Measurements from ENCODE around the gene NHP2. TPM values are rescaled to one million over a fixed set of nuclear protein-coding genes. Genes with fewer than 3 reads are reported as not detected.

The NHP2 gene
- total RNA-seq, 4 donors from 2014 or later: 75.8 to 278 (median 210) TPM

- WGBS: 33% methylated on average over 3 of the region's 7 CpGs
- Histone ChIP-seq H3K4me3 (peak overlapping the region; percentile 1), H3K4me1 (peaks cover 39% of the 10 kb centered on the region), H3K36me3 (no peaks in the 10 kb centered on the region), H3K9me3 (no peaks in the 10 kb centered on the region), H3K27me3 (peaks cover 52% of the 10 kb centered on the region), H3K27ac (no peak overlapping the region)
- no peak for DNase-seq (ENCODE audit: low spot score in 2 of 2)
- TF ChIP-seq POLR2A (IDR thresholded peaks at IDR 0.05) (no peak), EP300 (IDR thresholded peaks at IDR 0.05) (no peak), POLR2AphosphoS5 (IDR thresholded peaks at IDR 0.05) (no peak), CTCF (IDR thresholded peaks at IDR 0.05) (no peak)
Measured at GRCh38 chr5:178115814-178116142, 37.9 kb downstream of the NHP2 start.

DNA sequence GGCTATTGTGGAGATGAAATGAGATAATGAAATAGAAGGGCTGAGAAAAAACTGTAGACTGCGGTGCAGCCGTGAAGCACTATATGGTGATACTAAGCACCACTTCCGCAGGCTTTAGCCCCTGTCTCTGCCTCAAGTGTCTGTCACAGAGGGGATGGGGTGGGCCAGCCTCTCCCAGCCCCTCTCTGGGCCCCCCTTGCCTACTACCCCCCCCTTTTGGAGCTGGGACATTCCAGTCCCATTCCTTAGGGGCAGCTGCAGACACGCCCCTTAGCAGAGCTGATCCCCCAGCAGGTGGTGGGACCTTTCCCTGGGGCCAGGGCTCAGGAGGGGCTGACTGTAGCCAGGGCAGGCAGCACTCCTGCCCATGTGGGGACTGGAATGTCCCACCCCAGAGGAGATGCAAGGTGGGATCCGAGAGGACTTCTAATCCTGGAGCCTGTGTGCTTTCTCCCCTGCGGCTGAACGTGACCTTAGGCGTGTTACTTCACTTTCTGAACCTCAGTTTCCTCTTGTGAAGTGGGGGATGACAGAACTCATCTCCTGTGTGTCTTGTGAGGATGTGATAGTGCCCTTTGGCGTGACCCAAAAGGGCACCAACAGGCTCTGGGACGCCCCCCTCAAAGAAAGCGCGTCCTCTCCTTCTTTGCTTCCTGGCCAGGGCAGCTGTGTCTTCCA is 38.4 kb downstream of the NHP2 start:
- H3K27ac ChIP-seq: no peak overlapping the region
- 59% methylated on average over 10 of the region's 12 CpGs for WGBS
- H3K9me3 ChIP-seq: no peaks in the 10 kb centered on the region
- H3K36me3 ChIP-seq: no peaks in the 10 kb centered on the region
- peak overlapping the region; percentile 67 for H3K4me3 ChIP-seq
- H3K4me1 ChIP-seq: peaks cover 39% of the 10 kb centered on the region
- TF ChIP-seq POLR2A (IDR thresholded peaks at IDR 0.05): no peak
- no peak for TF ChIP-seq POLR2AphosphoS5 (IDR thresholded peaks at IDR 0.05)
- TF ChIP-seq CTCF (IDR thresholded peaks at IDR 0.05): no peak
- TF ChIP-seq EP300 (IDR thresholded peaks at IDR 0.05): no peak
- H3K27me3 ChIP-seq: peaks cover 47% of the 10 kb centered on the region
- no peak for DNase-seq (ENCODE audit: low spot score in 2 of 2)

DNA sequence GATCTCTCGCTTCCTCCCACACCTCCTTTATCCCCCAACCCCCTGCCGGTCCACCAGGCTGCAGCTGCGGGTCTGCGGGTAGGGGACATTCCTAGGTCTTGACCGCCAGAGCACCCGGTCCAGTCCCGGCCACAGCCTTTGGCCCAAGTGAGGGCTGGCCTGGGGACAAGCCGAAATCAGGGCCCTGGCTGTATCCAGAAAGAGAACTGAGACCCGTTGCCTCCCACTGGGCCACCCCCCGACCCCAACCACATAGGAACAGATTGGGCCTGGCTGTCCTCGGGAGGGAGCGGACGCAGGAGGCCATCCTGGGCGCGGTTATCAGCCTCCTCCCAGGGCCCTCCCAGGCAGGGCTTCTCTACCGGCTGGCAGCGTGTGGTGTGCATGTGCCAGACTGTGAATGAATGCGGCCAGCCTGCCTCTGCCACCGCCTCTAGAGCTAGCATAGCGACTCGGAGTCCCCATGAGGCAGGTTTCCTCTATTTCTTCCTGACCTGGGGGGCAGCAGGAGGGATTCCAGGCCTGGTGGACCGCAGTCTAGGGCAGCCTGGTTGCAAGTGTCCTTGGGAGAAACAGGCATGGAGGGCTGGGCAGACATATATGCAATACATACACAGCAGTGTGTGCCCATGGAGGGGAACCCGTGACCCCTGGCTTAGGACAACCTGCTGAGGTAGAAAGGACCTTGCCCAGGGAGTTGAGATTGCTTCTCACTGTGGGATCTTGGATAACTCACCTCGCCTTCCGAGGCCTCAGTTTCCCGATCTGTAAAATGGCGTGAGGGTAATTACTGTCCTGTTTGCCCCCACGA is 39.2 kb downstream of the NHP2 start:
- H3K4me3 ChIP-seq: peak overlapping the region; percentile 67
- H3K4me1 ChIP-seq: peaks cover 39% of the 10 kb centered on the region
- H3K9me3 ChIP-seq: no peaks in the 10 kb centered on the region
- DNase-seq (ENCODE audit: low spot score in 2 of 2): peak in 1 of 2 donors; percentile 79
- TF ChIP-seq EP300 (IDR thresholded peaks at IDR 0.05) (no peak), CTCF (IDR thresholded peaks at IDR 0.05) (no peak), POLR2AphosphoS5 (IDR thresholded peaks at IDR 0.05) (no peak), POLR2A (IDR thresholded peaks at IDR 0.05) (no peak)
- WGBS: 20% methylated on average over 13 of the region's 28 CpGs
- peak overlapping the region; percentile 75 for H3K27ac ChIP-seq
- H3K27me3 ChIP-seq: peaks cover 43% of the 10 kb centered on the region
- H3K36me3 ChIP-seq: no peaks in the 10 kb centered on the region

GRCh38 chr5:178113841-178114324 is 39.8 kb downstream of the NHP2 start:
- no peaks in the 10 kb centered on the region for H3K36me3 ChIP-seq
- peak overlapping the region; percentile 75 for H3K27ac ChIP-seq
- DNase-seq (ENCODE audit: low spot score in 2 of 2): no peak
- peaks cover 45% of the 10 kb centered on the region for H3K4me1 ChIP-seq
- no peaks in the 10 kb centered on the region for H3K9me3 ChIP-seq
- H3K4me3 ChIP-seq: peak overlapping the region; percentile 67
- H3K27me3 ChIP-seq: peaks cover 41% of the 10 kb centered on the region
- TF ChIP-seq POLR2AphosphoS5 (IDR thresholded peaks at IDR 0.05) (no peak), POLR2A (IDR thresholded peaks at IDR 0.05) (no peak), EP300 (IDR thresholded peaks at IDR 0.05) (no peak), CTCF (IDR thresholded peaks at IDR 0.05) (no peak)
- 6% methylated on average over 5 of the region's 41 CpGs for WGBS

- WGBS: 2% methylated on average over 11 of the region's 96 CpGs
- peak in 1 of 2 donors; percentile 79 for DNase-seq (ENCODE audit: low spot score in 2 of 2)
Measured at GRCh38 chr5:178113141-178113787, 40.4 kb downstream of the NHP2 start, which contains the start of gene N4BP3. Gene N4BP3, plus strand, starts transcription at chr5:178113532. Its CDS starts 6,052 bp downstream, at chr5:178119584.

More at GRCh38 chr5:178113141-178113787, 40.4 kb downstream of the NHP2 start, which contains the start of gene N4BP3:
- Histone ChIP-seq H3K36me3 (no peaks in the 10 kb centered on the region), H3K27ac (peak within 1 kb of the TSS; percentile 75), H3K9me3 (no peaks in the 10 kb centered on the region), H3K27me3 (peaks cover 41% of the 10 kb centered on the region), H3K4me1 (peaks cover 51% of the 10 kb centered on the region), H3K4me3 (peak within 1 kb of the TSS; percentile 67)
- no peak for TF ChIP-seq POLR2A (IDR thresholded peaks at IDR 0.05)
- peak in 1 of 2 donors; percentile 13 for TF ChIP-seq CTCF (IDR thresholded peaks at IDR 0.05)
- no peak for TF ChIP-seq EP300 (IDR thresholded peaks at IDR 0.05)
- no peak for TF ChIP-seq POLR2AphosphoS5 (IDR thresholded peaks at IDR 0.05)

Data from suprapubic skin (tissue), 4 donors.